ENCODE data around the gene MFSD6L. TPM values are rescaled to one million over a fixed set of nuclear protein-coding genes. Genes with fewer than 3 reads are reported as not detected.

The MFSD6L gene
- total and polyA plus RNA-seq, 2 experiments from 2014 or later: not detected

DNA sequence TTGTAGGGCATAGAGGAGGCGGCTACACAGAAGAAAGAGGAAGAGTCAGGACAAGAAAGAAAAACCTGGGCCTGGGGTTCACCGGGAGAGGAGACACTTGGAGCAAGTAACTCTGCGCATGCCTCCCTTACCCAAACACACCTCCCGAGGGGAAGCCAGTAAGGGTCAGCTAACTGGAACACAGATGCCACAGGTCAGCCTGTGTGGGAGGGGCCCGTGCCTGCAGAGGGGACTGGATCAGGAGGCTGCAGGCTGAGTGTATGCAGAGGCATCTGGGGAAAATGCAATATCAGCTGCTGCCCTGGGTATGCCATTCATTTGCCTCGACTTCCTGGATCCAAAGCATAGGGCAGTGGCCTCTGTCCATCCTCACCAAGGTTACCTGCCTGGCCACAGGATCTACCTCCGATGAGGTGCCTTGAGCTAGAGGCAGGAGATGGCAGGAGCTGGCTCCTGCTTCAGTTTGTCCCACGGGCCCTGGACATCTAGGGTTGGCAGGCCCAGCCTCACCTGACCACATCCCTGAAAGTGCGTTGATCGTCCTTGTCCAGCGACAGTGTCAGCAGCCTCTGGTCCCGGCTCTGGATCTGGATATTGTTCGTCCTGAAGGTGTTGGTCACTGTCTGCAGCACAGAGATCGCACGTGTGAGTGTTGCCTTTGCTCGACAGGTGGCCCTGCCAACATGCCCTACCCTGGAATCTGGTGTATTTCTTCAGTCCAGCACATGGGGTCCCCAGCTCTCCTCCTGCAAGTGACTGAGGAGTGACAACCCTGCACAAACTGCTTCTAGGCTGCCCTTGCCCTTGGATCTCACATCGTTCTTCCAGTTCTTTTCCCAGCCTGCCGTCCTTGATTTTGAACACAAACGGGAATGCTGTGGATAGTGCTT, 4.6 kb upstream of the MFSD6L start:
- Histone ChIP-seq H3K27me3 (peaks cover 6% of the 10 kb centered on the region), H3K4me1 (ENCODE audit: low read depth) (peaks cover 3% of the 10 kb centered on the region), H3K27ac (no peak overlapping the region), H3K36me3 (no peaks in the 10 kb centered on the region), H3K9me3 (ENCODE audit: low read depth) (no peaks in the 10 kb centered on the region), H3K4me3 (no peak overlapping the region)
- TF ChIP-seq, protein P1, sequence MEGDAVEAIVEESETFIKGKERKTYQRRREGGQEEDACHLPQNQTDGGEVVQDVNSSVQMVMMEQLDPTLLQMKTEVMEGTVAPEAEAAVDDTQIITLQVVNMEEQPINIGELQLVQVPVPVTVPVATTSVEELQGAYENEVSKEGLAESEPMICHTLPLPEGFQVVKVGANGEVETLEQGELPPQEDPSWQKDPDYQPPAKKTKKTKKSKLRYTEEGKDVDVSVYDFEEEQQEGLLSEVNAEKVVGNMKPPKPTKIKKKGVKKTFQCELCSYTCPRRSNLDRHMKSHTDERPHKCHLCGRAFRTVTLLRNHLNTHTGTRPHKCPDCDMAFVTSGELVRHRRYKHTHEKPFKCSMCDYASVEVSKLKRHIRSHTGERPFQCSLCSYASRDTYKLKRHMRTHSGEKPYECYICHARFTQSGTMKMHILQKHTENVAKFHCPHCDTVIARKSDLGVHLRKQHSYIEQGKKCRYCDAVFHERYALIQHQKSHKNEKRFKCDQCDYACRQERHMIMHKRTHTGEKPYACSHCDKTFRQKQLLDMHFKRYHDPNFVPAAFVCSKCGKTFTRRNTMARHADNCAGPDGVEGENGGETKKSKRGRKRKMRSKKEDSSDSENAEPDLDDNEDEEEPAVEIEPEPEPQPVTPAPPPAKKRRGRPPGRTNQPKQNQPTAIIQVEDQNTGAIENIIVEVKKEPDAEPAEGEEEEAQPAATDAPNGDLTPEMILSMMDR (IDR thresholded peaks at IDR 0.05; ENCODE audit: low read depth, low read length): no peak
- peak in 1 of 2 donors; percentile 53 for DNase-seq (ENCODE audit: low read depth in 1 of 2, low spot score in 1 of 2)

DNA sequence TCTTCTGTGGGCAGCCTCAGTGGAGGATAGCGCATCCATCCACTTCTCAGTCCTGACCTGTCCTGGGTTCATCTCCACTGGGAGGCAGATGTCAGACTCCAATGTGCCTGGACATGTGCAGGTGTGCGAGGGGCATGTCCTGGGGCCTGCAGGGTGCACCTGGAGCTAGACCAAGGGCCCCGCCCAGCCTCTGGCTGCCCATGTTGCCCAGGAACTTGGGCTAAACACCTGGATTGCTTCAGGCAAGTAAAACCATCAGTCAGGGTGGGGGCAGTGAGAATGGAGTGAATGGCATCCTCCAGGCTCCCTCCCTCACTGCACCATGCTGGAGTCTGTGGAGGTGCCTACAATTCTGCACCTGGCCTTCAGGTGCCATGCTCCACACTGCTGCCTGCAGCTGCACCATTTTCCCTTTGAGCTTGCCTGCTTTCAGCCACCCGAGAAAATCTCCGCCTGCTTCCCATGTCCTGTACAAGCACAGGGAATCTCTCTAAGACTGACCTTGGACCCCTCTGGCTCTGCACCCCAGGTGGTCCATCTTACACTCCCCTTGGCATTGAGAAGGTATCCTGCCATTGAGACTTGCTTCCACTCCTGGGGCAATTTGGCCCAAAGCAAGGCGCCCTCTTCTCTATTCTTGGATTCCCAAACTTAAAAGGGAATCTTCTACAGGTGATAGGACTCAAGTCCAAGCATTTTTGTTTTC, 2.1 kb upstream of the MFSD6L start:
- no peak overlapping the region for H3K27ac ChIP-seq
- TF ChIP-seq, protein P1 (IDR thresholded peaks at IDR 0.05; ENCODE audit: low read depth, low read length): no peak
- peaks cover 27% of the 10 kb centered on the region for H3K27me3 ChIP-seq
- no peak overlapping the region for H3K4me3 ChIP-seq
- no peaks in the 10 kb centered on the region for H3K9me3 ChIP-seq (ENCODE audit: low read depth)
- H3K36me3 ChIP-seq: no peaks in the 10 kb centered on the region
- DNase-seq (ENCODE audit: low read depth in 1 of 2, low spot score in 1 of 2): no peak
- peaks cover 3% of the 10 kb centered on the region for H3K4me1 ChIP-seq (ENCODE audit: low read depth)

DNA sequence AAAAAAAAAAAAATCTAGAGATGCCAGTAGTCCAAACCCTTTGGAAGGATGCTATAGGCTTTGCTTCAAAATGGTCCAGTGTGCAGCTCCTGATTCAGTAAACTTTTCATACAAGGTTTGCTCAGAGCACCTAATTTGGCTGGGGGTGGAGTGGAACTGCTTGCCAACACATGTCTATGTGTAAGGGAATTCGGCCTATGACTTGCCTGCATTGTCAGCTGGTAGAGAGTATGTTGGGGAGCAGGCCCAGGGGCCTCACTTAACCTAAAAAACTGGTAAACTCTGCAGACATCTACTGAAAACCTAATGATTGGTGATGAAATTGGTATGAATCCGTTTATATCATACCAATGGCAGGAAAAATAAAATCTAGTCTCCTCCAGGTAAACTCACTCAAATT, 1.5 kb upstream of the MFSD6L start:
- H3K9me3 ChIP-seq (ENCODE audit: low read depth): no peaks in the 10 kb centered on the region
- H3K27me3 ChIP-seq: peaks cover 33% of the 10 kb centered on the region
- no peaks in the 10 kb centered on the region for H3K36me3 ChIP-seq
- TF ChIP-seq, protein P1 (IDR thresholded peaks at IDR 0.05; ENCODE audit: low read depth, low read length): no peak
- H3K4me3 ChIP-seq: no peak overlapping the region
- H3K27ac ChIP-seq: no peak overlapping the region
- no peak for DNase-seq (ENCODE audit: low read depth in 1 of 2, low spot score in 1 of 2)
- H3K4me1 ChIP-seq (ENCODE audit: low read depth): peaks cover 3% of the 10 kb centered on the region

DNA sequence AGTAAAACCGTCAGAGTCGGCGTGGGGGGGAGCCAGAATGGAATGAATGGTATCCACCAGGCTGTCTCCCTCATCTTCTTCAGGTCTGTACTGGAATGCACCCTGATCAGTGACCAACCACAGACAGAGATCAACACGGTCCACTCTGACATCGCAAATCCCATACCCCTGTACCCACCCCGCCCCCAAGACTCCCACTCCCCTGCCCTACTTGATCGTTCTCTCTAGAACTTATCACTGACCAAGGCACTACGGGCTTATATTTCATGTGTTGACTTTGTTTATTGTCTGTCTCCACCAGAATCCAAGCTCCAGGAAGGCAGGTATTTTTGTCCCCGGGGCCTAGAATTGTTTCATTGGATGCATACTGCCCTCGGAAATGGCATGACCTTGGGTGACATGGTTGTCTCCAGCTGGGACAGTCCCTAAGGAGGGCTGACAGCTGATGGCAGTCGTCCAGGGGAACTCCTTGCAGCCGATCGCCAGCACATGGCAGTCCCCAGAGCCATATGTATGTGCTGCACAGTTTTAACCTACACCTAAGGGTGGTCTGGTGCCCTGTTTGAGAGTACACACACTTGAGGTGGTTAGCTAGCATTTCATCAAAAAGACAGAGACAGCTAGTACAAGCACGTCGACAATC, 526 bp upstream of the MFSD6L start:
- peak in 1 of 2 donors; percentile 45 for DNase-seq (ENCODE audit: low read depth in 1 of 2, low spot score in 1 of 2)
- Histone ChIP-seq H3K9me3 (ENCODE audit: low read depth) (no peaks in the 10 kb centered on the region), H3K4me1 (ENCODE audit: low read depth) (peaks cover 3% of the 10 kb centered on the region), H3K36me3 (no peaks in the 10 kb centered on the region), H3K27me3 (peaks cover 33% of the 10 kb centered on the region), H3K4me3 (no peak overlapping the region), H3K27ac (no peak overlapping the region)
- TF ChIP-seq, protein P1 (IDR thresholded peaks at IDR 0.05; ENCODE audit: low read depth, low read length): no peak

DNA sequence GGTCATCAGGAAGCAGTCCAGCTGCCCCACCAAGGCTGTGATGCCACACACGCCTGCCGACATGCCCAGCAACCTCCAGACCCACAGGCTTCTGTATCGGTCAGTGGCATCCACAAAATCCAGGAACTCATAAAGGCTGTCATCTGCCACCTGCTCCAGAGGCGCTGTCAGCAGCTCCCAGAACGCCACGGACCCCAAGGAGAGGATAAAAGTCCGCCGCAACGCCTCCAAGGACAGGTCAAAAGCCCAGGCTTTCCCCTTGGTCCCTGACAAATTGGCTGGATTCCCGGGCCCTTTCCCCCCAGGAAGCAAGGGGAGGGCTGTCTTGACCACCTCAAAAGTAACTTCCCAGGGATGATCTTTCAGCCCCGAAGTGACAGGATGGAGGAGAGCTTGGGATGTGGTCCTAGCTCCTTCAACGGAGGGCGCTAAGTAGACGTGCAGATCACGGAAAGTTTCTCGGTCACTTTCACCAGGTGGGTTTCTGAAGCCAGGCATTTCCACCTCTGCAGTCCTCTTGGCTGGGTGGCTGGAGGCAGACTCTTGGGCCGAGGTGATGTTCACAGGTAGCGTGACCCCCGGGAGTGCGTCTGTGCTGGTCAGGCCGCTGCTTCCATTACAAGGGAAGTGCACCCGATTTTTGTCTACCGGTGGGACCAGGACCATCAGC, 854 bp downstream of the MFSD6L start:
- H3K27ac ChIP-seq: no peak overlapping the region
- H3K27me3 ChIP-seq: peaks cover 33% of the 10 kb centered on the region
- peaks cover 3% of the 10 kb centered on the region for H3K4me1 ChIP-seq (ENCODE audit: low read depth)
- no peak for DNase-seq (ENCODE audit: low read depth in 1 of 2, low spot score in 1 of 2)
- TF ChIP-seq, protein P1 (IDR thresholded peaks at IDR 0.05; ENCODE audit: low read depth, low read length): no peak
- H3K4me3 ChIP-seq: no peak overlapping the region
- H3K36me3 ChIP-seq: no peaks in the 10 kb centered on the region
- H3K9me3 ChIP-seq (ENCODE audit: low read depth): no peaks in the 10 kb centered on the region

All from cardiac muscle cell (in vitro differentiated cells and primary cell).